Measurements from ENCODE around the gene CLIP1.
A peak's percentile ranks its signal among the peaks of the same experiment; 100 is the strongest.
"Not testable (repeated sequence)": the region's sequence is repeated elsewhere in the genome, so short reads cannot be mapped to it uniquely, and the experiment has no call there.

CLIP1 gene

GRCh38 chr12:122420471-122421162 is 1.9 kb downstream of the CLIP1 start:
- no peak for TF ChIP-seq EZH2phosphoT487 (IDR thresholded peaks at IDR 0.05; ENCODE audit: borderline replicate concordance, low read length)
- no peak for TF ChIP-seq CTCF (IDR thresholded peaks at IDR 0.05; ENCODE audit: low read depth, low read length, poor library complexity, severe bottlenecking)
- Histone ChIP-seq H3K4me3 (ENCODE audit: low read length) (peak overlapping the region; percentile 94), H3K9me3 (ENCODE audit: control insufficient read depth, insufficient read depth, low read length) (no peaks in the 10 kb centered on the region), H3F3A (ENCODE audit: control insufficient read depth, insufficient read depth) (peaks cover 19% of the 10 kb centered on the region), H3K27ac (ENCODE audit: low read depth, low read length) (no peak overlapping the region), H3K36me3 (ENCODE audit: control insufficient read depth, low read length) (no peaks in the 10 kb centered on the region), H3K9me2 (replicated peaks; ENCODE audit: control insufficient read depth, low read length) (no peaks in the 10 kb centered on the region), H3K4me2 (ENCODE audit: low read length) (peak overlapping the region; percentile 92), H3K4me1 (ENCODE audit: control insufficient read depth, low read length) (peaks cover 68% of the 10 kb centered on the region), H3K27me3 (ENCODE audit: control insufficient read depth, low read length) (peaks cover 7% of the 10 kb centered on the region), H4K20me1 (ENCODE audit: control insufficient read depth, insufficient read depth, low read depth, low read length) (no peaks in the 10 kb centered on the region), H3K79me2 (ENCODE audit: control insufficient read depth, low read length) (peaks cover 44% of the 10 kb centered on the region)

GRCh38 chr12:122419094-122419493 is 3.4 kb downstream of the CLIP1 start:
- not testable (repeated sequence) for H3K9me2 ChIP-seq (replicated peaks; ENCODE audit: control insufficient read depth, low read length); H3K27me3 ChIP-seq (ENCODE audit: control insufficient read depth, low read length); H3K36me3 ChIP-seq (ENCODE audit: control insufficient read depth, low read length); H3K4me3 ChIP-seq (ENCODE audit: low read length); H4K20me1 ChIP-seq (ENCODE audit: control insufficient read depth, insufficient read depth, low read depth, low read length); H3K9me3 ChIP-seq (ENCODE audit: control insufficient read depth, insufficient read depth, low read length); H3K4me2 ChIP-seq (ENCODE audit: low read length); H3K27ac ChIP-seq (ENCODE audit: low read depth, low read length)
- H3F3A ChIP-seq (ENCODE audit: control insufficient read depth, insufficient read depth): peaks cover 19% of the 10 kb centered on the region
- peaks cover 60% of the 10 kb centered on the region for H3K4me1 ChIP-seq (ENCODE audit: control insufficient read depth, low read length)
- peaks cover 44% of the 10 kb centered on the region for H3K79me2 ChIP-seq (ENCODE audit: control insufficient read depth, low read length)

GRCh38 chr12:122415665-122416064 is 6.8 kb downstream of the CLIP1 start:
- not testable (repeated sequence) for H3K9me2 ChIP-seq (replicated peaks; ENCODE audit: control insufficient read depth, low read length); H3K4me3 ChIP-seq (ENCODE audit: low read length); H4K20me1 ChIP-seq (ENCODE audit: control insufficient read depth, insufficient read depth, low read depth, low read length); H3K9me3 ChIP-seq (ENCODE audit: control insufficient read depth, insufficient read depth, low read length); H3K36me3 ChIP-seq (ENCODE audit: control insufficient read depth, low read length); H3K27ac ChIP-seq (ENCODE audit: low read depth, low read length); H3F3A ChIP-seq (ENCODE audit: control insufficient read depth, insufficient read depth); H3K27me3 ChIP-seq (ENCODE audit: control insufficient read depth, low read length); H3K4me2 ChIP-seq (ENCODE audit: low read length)
- Histone ChIP-seq H3K79me2 (ENCODE audit: control insufficient read depth, low read length) (peaks cover 61% of the 10 kb centered on the region), H3K4me1 (ENCODE audit: control insufficient read depth, low read length) (peaks cover 59% of the 10 kb centered on the region)

- Histone ChIP-seq H3K9me3 (ENCODE audit: control insufficient read depth, insufficient read depth, low read length) (no peaks in the 10 kb centered on the region), H3K9me2 (replicated peaks; ENCODE audit: control insufficient read depth, low read length) (no peaks in the 10 kb centered on the region), H3K27me3 (ENCODE audit: control insufficient read depth, low read length) (no peaks in the 10 kb centered on the region), H3K4me2 (ENCODE audit: low read length) (peak overlapping the region; percentile 54), H3K4me3 (ENCODE audit: low read length) (peak overlapping the region; percentile 43), H3K36me3 (ENCODE audit: control insufficient read depth, low read length) (0 out of 2 replicates have a peak, but pooled peaks cover 2% of the 10 kb centered on the region), H3K27ac (ENCODE audit: low read depth, low read length) (peak overlapping the region; percentile 38), H4K20me1 (ENCODE audit: control insufficient read depth, insufficient read depth, low read depth, low read length) (no peaks in the 10 kb centered on the region), H3F3A (ENCODE audit: control insufficient read depth, insufficient read depth) (0 out of 2 replicates have a peak, but pooled peaks cover 4% of the 10 kb centered on the region), H3K4me1 (ENCODE audit: control insufficient read depth, low read length) (peaks cover 48% of the 10 kb centered on the region), H3K79me2 (ENCODE audit: control insufficient read depth, low read length) (peaks cover 44% of the 10 kb centered on the region)
- TF ChIP-seq EZH2phosphoT487 (IDR thresholded peaks at IDR 0.05; ENCODE audit: borderline replicate concordance, low read length): no peak
- no peak for TF ChIP-seq CTCF (IDR thresholded peaks at IDR 0.05; ENCODE audit: low read depth, low read length, poor library complexity, severe bottlenecking)
Measured at GRCh38 chr12:122413516-122414404, 8.7 kb downstream of the CLIP1 start.
